ENCODE results near the gene PCAT7.

DNA sequence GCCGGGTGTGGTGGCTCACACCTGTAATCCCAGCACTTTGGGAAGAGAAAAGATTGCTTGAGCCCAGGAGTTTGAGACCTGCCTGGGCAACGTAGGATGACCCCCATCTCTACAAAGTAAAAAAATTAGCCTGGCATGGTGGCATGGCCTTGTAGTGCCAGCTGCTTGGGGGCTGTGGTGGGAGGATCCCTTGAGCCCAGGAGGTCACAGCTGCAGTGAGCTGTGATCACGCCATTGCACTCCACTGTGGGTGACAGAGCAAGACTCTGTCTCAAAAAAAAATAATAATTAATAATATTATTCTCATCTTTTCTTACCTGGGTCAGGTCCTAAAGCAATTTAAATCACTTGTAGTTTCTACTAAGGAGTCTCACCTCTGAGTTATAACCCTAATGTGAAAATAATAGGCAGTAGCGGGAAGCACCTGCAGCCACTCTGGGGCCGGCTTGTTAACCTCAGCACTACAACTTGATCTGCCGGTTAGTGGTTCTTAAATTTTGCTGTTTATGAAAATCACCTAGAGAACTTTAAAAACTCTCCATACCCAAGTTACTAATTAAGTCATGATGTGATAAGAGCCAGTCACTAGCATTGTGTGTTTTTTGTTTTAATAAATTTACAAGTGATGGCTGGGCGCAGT lies 29.4 kb upstream of the PCAT7 start:
- TF ChIP-seq, protein P1, sequence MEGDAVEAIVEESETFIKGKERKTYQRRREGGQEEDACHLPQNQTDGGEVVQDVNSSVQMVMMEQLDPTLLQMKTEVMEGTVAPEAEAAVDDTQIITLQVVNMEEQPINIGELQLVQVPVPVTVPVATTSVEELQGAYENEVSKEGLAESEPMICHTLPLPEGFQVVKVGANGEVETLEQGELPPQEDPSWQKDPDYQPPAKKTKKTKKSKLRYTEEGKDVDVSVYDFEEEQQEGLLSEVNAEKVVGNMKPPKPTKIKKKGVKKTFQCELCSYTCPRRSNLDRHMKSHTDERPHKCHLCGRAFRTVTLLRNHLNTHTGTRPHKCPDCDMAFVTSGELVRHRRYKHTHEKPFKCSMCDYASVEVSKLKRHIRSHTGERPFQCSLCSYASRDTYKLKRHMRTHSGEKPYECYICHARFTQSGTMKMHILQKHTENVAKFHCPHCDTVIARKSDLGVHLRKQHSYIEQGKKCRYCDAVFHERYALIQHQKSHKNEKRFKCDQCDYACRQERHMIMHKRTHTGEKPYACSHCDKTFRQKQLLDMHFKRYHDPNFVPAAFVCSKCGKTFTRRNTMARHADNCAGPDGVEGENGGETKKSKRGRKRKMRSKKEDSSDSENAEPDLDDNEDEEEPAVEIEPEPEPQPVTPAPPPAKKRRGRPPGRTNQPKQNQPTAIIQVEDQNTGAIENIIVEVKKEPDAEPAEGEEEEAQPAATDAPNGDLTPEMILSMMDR (tag by site-specific recombination; IDR thresholded peaks at IDR 0.05): no peak
- TF ChIP-seq ZNF768 (tag by site-specific recombination; IDR thresholded peaks at IDR 0.05) (no peak), ZNF404 (tag by site-specific recombination; IDR thresholded peaks at IDR 0.05) (no peak), ZNF274 (IDR thresholded peaks at IDR 0.05; ENCODE audit: low read length) (no peak), ZNF274 (tag by site-specific recombination; IDR thresholded peaks at IDR 0.05; ENCODE audit: borderline replicate concordance) (no peak), ZBTB7A (tag by site-specific recombination; IDR thresholded peaks at IDR 0.05; ENCODE audit: low read depth) (no peak), ZNF544 (tag by site-specific recombination; IDR thresholded peaks at IDR 0.05) (no peak), ZNF121 (tag by site-specific recombination; IDR thresholded peaks at IDR 0.05) (no peak), ZFP3 (tag by site-specific recombination; IDR thresholded peaks at IDR 0.05; ENCODE audit: low read depth) (no peak), HOXA7 (CRISPR knock-in tag; IDR thresholded peaks at IDR 0.05; ENCODE audit: borderline replicate concordance) (no peak), ZNF311 (tag by site-specific recombination; IDR thresholded peaks at IDR 0.05; ENCODE audit: borderline replicate concordance) (no peak), ZNF24 (tag by site-specific recombination; IDR thresholded peaks at IDR 0.05) (no peak), BCL11A (tag by site-specific recombination; IDR thresholded peaks at IDR 0.05; ENCODE audit: low read depth) (no peak), ZNF366 (tag by site-specific recombination; conservative IDR thresholded peaks at IDR 0.05) (no peak)

Measured in HEK293 (cell line).